AG08395 (cell line): ENCODE data around the gene CEACAM5.
A peak's percentile ranks its signal among the peaks of the same experiment; 100 is the strongest.

Experiments
- DNase-seq: peaks from one replicate; pipeline ENCODE4 v3.0.0; 2012; ENCODE audit warnings: mixed read lengths, low spot score

CEACAM5 gene

DNA sequence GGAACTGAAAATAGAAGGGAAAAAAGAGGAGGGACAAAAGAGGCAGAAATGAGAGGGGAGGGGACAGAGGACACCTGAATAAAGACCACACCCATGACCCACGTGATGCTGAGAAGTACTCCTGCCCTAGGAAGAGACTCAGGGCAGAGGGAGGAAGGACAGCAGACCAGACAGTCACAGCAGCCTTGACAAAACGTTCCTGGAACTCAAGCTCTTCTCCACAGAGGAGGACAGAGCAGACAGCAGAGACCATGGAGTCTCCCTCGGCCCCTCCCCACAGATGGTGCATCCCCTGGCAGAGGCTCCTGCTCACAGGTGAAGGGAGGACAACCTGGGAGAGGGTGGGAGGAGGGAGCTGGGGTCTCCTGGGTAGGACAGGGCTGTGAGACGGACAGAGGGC is at the start of gene CEACAM5:
CEACAM5 (plus strand) TSS at position 146 of the 400 bp plus-strand sequence; CDS start at position 252, 106 bp downstream.
- DNase-seq, result no peak

DNA sequence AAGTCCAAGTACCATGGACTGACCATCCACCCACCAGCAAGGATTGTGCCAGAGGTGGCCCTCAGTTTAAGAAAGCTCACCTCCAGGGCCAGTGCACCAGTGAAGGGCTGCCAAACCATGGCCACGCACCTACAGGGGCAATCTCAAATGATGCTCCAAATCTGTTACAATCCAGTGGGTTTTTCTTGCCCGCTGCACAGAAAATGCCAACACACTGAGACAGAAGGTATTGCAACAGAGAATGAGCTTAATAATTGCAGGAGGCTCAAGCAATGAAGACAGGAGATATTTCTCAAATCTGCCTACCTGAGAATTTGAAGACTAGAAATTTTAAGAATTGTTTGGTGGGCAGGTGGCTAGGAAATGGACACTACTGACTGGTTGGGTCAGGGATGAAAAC is 42.4 kb upstream of the CEACAM5 start:
- no peak for DNase-seq

- no peak for DNase-seq
Measured at GRCh38 chr19:41668315-41668714, 40.1 kb upstream of the CEACAM5 start.

DNA sequence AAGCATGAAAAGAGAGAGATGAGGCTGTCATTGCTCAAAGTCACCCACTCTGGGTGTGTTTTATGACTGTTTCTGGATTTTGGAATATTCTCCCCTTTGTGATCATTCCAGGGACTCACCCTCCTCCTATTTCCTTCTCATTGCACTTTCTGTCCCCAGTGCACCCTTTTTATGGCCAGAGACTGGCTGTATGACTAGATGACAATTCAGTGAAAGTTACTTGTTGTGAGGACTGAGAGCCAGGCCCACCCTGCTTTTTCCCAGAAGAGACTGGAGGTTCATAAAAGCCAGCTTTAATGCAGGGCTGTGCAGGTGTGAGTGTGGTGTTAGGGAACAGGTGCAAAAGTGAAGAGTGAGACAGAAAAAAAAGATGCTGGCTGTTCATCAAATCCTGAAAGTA is 37.7 kb upstream of the CEACAM5 start:
- no peak for DNase-seq

DNA sequence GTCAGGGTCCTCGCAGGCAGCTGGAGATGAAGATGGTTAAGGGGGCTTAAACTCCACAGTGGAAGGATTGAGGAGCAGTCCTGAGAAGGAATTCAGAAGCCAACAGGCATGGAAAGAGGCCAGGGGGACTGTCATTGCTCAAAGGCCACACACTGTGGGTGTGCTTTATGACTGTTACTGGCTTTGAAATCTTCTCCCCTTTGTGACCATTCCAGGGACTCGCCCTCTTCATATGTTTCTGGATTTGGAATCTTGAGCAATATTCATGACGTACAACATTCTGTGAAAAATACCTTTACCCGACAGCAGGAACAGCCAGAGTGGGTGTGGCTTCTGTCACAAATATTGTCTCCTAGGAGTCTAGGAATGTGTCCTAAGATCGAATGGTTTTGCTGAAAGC is 36.9 kb upstream of the CEACAM5 start:
- no peak for DNase-seq

DNA sequence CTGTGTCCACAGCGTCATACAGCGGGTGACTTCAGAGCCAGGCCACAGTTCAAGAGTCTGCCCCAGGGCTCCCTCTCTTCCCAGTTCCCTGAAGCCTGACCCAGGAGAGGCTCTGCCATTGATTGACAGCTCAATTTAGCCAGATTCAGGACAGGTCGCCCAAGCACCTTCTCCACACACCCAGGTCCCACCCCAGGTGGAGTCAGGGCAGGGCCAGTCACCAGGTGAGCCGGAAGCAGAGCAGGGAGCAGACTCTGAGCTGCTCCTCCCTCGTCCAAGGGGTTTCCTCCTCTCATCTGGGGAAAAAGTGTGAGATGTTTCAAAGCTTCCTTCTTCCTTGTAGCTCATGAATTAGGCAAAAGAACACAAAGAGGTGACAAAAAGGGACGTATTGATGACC is 26.0 kb upstream of the CEACAM5 start:
- DNase-seq, result no peak

DNA sequence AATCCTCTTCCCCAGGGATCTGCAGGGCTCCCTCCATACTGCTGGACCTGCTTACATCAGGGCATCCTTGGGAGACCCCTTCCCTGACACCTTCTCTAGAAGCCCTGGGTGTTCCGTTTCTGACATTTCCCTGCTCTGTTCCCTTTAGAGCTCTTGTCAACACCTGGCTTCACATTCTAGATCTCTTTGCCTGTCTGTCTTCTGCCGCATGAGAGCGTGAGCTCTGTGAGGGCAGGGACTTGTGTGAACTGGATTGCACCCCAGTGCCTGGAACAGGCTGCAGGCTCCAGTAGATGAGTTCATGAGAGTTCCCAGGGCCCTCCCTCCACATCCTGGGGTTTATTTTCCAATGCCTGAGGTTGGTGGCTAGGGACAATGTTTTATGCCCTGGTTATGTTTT is 21.0 kb upstream of the CEACAM5 start:
- no peak for DNase-seq

- DNase-seq, result no peak
Measured at GRCh38 chr19:41688098-41688497, 20.3 kb upstream of the CEACAM5 start, which contains the start of gene CEACAM7. CEACAM7 (minus strand) TSS chr19:41688270; CDS start chr19:41688165, 105 bp downstream.

DNA sequence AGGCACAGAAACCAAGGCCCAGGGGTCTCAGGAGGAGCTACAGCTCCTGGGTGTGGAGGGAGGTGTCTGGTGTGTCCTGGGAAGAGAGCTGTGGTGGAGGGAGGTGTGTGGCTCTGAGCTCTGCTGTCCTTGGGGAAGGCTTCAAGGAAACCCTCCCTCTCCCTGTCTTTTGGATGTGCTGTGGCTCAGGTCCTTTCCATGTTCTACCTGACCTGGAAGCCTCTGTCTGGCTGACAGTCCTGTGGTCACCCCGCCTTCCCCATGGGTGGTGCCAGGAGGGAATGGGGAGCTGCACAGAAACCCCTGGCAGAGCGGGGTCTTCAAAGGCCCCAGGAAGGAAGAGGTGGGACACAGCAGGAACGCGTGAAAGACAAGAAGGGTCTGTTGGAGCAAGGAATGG is 19.7 kb upstream of the CEACAM5 start:
- DNase-seq, result no peak

- no peak for DNase-seq
Measured at GRCh38 chr19:41689993-41690800, 18.2 kb upstream of the CEACAM5 start.

- DNase-seq, result no peak
Measured at GRCh38 chr19:41690801-41691065, 17.7 kb upstream of the CEACAM5 start.

DNA sequence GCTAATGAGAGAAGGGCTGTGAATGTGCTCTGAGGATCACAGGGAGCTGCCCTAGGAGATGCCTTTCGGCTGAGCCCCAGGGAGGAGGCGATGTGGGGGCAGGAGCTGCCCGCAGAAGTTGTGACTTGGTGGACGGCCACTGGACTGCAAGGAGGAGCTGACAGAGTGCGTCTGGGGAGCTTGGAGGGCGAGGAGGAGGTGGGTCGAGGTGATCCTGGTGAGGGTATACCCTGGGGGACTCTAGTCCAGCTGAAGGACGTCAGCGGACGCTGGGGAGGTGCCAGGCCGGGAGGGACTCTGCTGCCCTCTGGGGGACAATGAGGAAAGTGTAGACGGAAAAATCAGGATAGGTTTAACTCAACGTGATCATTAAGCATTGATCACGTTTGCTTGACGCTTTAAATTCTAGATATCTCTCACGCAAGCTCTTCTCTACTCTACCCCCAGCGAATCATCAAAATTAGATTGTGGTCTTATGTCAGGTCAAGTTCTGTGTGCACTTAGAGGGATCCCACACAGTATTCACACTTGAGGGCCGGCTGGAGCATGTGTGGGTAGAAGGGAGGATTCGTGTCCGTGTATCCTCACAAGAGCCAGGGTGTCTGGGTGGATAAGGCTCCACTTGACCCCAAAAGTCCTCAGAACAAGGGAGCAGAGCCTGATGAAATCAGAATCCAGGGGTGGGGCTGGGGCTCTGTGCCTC is 17.0 kb upstream of the CEACAM5 start:
- peak; percentile 23 for DNase-seq

DNA sequence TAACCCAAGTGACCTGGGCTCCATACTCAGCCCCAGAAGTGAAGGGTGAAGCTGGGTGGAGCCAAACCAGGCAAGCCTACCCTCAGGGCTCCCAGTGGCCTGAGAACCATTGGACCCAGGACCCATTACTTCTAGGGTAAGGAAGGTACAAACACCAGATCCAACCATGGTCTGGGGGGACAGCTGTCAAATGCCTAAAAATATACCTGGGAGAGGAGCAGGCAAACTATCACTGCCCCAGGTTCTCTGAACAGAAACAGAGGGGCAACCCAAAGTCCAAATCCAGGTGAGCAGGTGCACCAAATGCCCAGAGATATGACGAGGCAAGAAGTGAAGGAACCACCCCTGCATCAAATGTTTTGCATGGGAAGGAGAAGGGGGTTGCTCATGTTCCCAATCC is 14.2 kb upstream of the CEACAM5 start:
- DNase-seq, result no peak

DNA sequence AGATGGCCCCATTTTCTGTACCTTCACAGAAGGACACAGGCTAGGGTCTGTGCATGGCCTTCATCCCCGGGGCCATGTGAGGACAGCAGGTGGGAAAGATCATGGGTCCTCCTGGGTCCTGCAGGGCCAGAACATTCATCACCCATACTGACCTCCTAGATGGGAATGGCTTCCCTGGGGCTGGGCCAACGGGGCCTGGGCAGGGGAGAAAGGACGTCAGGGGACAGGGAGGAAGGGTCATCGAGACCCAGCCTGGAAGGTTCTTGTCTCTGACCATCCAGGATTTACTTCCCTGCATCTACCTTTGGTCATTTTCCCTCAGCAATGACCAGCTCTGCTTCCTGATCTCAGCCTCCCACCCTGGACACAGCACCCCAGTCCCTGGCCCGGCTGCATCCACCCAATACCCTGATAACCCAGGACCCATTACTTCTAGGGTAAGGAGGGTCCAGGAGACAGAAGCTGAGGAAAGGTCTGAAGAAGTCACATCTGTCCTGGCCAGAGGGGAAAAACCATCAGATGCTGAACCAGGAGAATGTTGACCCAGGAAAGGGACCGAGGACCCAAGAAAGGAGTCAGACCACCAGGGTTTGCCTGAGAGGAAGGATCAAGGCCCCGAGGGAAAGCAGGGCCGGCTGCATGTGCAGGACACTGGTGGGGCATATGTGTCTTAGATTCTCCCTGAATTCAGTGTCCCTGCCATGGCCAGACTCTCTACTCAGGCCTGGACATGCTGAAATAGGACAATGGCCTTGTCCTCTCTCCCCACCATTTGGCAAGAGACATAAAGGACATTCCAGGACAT is 13.4 kb upstream of the CEACAM5 start:
- DNase-seq, result no peak

GRCh38 chr19:41695745-41696144 is 12.7 kb upstream of the CEACAM5 start:
- no peak for DNase-seq

- no peak for DNase-seq
Measured at GRCh38 chr19:41696402-41697197, 11.8 kb upstream of the CEACAM5 start.

DNA sequence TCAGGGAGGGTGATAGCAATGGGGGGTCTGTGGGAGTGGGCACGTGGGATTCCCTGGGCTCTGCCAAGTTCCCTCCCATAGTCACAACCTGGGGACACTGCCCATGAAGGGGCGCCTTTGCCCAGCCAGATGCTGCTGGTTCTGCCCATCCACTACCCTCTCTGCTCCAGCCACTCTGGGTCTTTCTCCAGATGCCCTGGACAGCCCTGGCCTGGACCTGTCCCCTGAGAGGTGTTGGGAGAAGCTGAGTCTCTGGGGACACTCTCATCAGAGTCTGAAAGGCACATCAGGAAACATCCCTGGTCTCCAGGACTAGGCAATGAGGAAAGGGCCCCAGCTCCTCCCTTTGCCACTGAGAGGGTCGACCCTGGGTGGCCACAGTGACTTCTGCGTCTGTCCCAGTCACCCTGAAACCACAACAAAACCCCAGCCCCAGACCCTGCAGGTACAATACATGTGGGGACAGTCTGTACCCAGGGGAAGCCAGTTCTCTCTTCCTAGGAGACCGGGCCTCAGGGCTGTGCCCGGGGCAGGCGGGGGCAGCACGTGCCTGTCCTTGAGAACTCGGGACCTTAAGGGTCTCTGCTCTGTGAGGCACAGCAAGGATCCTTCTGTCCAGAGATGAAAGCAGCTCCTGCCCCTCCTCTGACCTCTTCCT is 11.1 kb upstream of the CEACAM5 start:
- no peak for DNase-seq

- DNase-seq, result no peak
Measured at GRCh38 chr19:41698746-41699230, 9.6 kb upstream of the CEACAM5 start.

DNA sequence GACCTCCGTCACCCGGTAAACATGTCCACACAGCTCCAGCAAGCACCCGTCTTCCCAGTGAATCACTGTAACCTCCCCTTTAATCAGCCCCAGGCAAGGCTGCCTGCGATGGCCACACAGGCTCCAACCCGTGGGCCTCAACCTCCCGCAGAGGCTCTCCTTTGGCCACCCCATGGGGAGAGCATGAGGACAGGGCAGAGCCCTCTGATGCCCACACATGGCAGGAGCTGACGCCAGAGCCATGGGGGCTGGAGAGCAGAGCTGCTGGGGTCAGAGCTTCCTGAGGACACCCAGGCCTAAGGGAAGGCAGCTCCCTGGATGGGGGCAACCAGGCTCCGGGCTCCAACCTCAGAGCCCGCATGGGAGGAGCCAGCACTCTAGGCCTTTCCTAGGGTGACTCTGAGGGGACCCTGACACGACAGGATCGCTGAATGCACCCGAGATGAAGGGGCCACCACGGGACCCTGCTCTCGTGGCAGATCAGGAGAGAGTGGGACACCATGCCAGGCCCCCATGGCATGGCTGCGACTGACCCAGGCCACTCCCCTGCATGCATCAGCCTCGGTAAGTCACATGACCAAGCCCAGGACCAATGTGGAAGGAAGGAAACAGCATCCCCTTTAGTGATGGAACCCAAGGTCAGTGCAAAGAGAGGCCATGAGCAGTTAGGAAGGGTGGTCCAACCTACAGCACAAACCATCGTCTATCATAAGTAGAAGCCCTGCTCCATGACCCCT is 9.0 kb upstream of the CEACAM5 start:
- DNase-seq, result no peak

DNA sequence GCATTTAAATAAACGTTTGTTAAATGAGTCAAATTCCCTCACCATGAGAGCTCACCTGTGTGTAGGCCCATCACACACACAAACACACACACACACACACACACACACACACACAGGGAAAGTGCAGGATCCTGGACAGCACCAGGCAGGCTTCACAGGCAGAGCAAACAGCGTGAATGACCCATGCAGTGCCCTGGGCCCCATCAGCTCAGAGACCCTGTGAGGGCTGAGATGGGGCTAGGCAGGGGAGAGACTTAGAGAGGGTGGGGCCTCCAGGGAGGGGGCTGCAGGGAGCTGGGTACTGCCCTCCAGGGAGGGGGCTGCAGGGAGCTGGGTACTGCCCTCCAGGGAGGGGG is 8.5 kb upstream of the CEACAM5 start:
- no peak for DNase-seq
